Mesothelial cell of epicardium (in vitro differentiated cells): ENCODE measurements around the gene CDC42EP4. TPM values are rescaled to one million over a fixed set of nuclear protein-coding genes. Genes with fewer than 3 reads are reported as not detected.

ENCODE experiments used
- DNase-seq, 2 experiments: peaks; one replicate each; pipeline ENCODE4 v3.0.0; 2021; ENCODE audit warnings: low spot score in 2 of 2; ENCODE audit not compliant: unreplicated experiment in 2 of 2
- H3K27ac Mint-ChIP-seq: 2 replicates; pipeline ENCODE4 v1.8.0; 2021; ENCODE audit warnings: mixed read lengths
- H3K27me3 Mint-ChIP-seq: 2 replicates; pipeline ENCODE4 v1.8.0; 2021; ENCODE audit warnings: low read depth, mixed read lengths
- H3K36me3 Mint-ChIP-seq: 2 replicates; pipeline ENCODE4 v1.8.0; 2021; ENCODE audit warnings: mixed read lengths
- H3K4me1 Mint-ChIP-seq: 2 replicates; pipeline ENCODE4 v1.8.0; 2021; ENCODE audit warnings: mixed read lengths
- H3K4me3 Mint-ChIP-seq: 2 replicates; pipeline ENCODE4 v1.8.0; 2021; ENCODE audit warnings: mild to moderate bottlenecking, moderate library complexity, mixed read lengths
- H3K9me3 Mint-ChIP-seq: 2 replicates; pipeline ENCODE4 v1.8.0; 2021; ENCODE audit warnings: mixed read lengths
- total RNA-seq: library from RNA; stranded (reverse); gene quantifications from 3 replicates; pipeline ENCODE4 v1.2.1, GENCODE V29; 2021
- TF ChIP-seq, protein P1 (sequence below): fragments of 200-600 bp; sonication (generic); IDR thresholded peaks from one replicate; pipeline ENCODE4 v1.5.0; 2021; ENCODE audit warnings: antibody characterized with exemption; ENCODE audit not compliant: unreplicated experiment

The CDC42EP4 gene
- total RNA-seq, 1 donor from 2014 or later = 70.3 TPM

DNA sequence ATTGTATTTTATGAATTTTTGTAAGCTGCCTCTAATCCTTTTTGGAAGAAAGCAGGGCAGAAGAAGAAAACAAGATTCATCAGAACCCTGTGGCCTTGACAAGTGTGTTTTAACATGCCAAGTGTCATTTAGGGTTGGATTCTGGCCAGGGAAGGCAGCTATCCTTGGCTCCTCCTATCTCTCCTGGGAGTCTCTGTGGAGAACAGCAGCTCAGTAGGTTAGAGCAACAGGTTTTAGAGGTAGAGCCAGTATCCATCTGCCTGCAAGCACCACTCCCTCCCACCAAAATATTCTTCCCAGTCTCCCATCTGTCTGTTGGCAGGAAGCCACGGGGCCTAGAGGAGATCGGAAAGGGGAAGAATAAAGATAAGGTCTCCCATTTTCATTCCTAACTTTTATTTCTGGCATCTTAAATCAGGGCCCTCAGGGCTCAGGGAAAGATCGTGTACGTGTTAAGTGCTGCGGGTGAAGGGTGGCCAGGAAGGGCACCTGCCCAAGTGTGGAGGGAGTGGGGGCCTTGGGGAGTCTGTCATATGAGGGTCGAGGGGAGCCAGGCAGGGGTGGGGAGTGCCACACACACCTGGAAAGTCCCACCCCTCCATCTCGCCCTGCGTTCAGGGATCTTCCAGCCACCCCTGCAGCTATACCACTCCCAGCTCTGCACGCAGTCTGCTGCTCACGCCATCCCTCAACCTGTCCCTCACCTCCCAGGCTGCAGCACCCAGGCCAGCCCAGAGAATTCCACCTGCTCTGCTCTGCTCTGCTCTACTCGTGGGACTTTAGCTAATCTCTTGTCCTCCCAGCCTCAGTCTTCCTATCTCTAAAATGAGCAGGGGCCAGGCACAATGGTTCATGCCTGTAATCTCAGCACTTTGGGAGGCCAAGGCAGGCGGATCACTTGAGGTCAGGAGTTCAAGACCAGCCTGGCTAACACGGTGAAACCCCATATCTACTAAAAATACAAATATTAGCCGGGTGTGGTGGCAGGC lies 33.0 kb downstream of the CDC42EP4 start:
- H3K36me3 Mint-ChIP-seq = peaks cover 5% of the 10 kb centered on the region
- no peaks in the 10 kb centered on the region for H3K27me3 Mint-ChIP-seq
- H3K4me3 Mint-ChIP-seq = peak overlapping the region; percentile 5
- H3K4me1 Mint-ChIP-seq = peaks cover 44% of the 10 kb centered on the region
- TF ChIP-seq, protein P1, sequence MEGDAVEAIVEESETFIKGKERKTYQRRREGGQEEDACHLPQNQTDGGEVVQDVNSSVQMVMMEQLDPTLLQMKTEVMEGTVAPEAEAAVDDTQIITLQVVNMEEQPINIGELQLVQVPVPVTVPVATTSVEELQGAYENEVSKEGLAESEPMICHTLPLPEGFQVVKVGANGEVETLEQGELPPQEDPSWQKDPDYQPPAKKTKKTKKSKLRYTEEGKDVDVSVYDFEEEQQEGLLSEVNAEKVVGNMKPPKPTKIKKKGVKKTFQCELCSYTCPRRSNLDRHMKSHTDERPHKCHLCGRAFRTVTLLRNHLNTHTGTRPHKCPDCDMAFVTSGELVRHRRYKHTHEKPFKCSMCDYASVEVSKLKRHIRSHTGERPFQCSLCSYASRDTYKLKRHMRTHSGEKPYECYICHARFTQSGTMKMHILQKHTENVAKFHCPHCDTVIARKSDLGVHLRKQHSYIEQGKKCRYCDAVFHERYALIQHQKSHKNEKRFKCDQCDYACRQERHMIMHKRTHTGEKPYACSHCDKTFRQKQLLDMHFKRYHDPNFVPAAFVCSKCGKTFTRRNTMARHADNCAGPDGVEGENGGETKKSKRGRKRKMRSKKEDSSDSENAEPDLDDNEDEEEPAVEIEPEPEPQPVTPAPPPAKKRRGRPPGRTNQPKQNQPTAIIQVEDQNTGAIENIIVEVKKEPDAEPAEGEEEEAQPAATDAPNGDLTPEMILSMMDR = no peak
- no peaks in the 10 kb centered on the region for H3K9me3 Mint-ChIP-seq
- peak; percentile 57 to 80 for DNase-seq
- H3K27ac Mint-ChIP-seq = peak overlapping the region; percentile 92

DNA sequence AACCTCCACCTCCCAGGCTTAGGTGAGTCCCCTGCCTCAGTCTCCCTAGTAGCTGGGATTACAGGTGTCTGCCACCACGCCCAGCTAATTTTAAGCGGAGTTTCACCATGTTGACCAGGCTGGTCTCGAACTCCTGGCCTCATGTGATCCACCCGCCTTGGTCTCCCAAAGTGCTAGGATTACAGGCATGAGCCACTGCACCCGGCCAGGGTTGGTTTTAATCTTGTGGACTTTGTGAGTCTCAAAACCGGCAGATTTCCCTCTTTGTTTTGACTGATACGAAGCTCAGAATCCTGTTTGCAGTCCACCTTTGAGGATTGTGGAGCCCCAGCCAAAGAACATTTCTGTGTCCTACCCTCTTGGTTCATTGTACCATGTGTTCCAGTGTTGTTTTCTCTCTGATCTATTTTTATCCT lies 33.7 kb downstream of the CDC42EP4 start:
- no peaks in the 10 kb centered on the region for H3K9me3 Mint-ChIP-seq

DNA sequence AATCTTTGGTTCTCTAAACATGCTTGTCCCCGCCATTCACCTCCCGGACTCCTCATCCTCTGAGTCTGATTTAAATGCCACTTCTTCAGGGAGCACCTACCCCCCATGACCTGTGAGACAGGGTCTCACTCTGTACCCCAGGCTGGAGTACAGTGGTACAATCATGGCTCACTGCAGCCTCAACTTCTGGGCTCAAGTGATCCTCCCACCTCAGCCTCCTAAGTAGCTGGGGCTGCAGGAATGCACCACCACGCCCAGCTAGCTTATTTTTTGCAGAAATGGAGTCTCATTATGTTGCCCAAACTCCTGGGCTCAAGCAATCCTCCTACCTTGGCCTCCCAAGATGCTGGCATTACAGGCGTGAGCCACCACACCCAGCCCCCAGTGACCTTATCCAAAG lies 37.3 kb downstream of the CDC42EP4 start:
- Mint-ChIP-seq H3K4me1 (peaks cover 23% of the 10 kb centered on the region), H3K27me3 (no peaks in the 10 kb centered on the region), H3K27ac (no peak overlapping the region), H3K9me3 (no peaks in the 10 kb centered on the region), H3K4me3 (no peak overlapping the region), H3K36me3 (no peaks in the 10 kb centered on the region)
- TF ChIP-seq, protein P1 = no peak
- no peak for DNase-seq

More for the DNA sequence above, 33.7 kb downstream of the CDC42EP4 start:
- no peak overlapping the region for H3K4me3 Mint-ChIP-seq
- TF ChIP-seq, protein P1 = no peak
- no peak for DNase-seq
- no peaks in the 10 kb centered on the region for H3K27me3 Mint-ChIP-seq
- H3K4me1 Mint-ChIP-seq = peaks cover 38% of the 10 kb centered on the region
- H3K27ac Mint-ChIP-seq = peak overlapping the region; percentile 92
- H3K36me3 Mint-ChIP-seq = peaks cover 5% of the 10 kb centered on the region

DNA sequence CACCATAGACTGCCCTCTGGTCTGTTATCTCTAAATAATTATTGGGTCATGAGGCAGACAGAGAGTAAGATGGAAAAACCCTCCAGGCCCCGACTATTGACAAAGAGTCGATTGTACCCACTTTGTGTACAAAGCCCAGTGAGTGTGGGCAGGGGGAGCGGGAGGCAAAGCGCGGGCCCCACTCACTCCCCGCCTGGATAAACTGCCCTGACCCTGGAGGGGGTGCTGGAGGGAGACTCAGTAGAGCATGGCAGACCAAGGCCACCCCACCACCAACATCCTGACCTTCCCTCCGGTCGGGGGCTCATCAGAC lies 38.9 kb downstream of the CDC42EP4 start:
- DNase-seq = no peak
- Mint-ChIP-seq H3K9me3 (no peaks in the 10 kb centered on the region), H3K4me1 (peaks cover 8% of the 10 kb centered on the region), H3K27me3 (no peaks in the 10 kb centered on the region), H3K36me3 (no peaks in the 10 kb centered on the region), H3K4me3 (no peak overlapping the region), H3K27ac (no peak overlapping the region)
- TF ChIP-seq, protein P1 = no peak

DNA sequence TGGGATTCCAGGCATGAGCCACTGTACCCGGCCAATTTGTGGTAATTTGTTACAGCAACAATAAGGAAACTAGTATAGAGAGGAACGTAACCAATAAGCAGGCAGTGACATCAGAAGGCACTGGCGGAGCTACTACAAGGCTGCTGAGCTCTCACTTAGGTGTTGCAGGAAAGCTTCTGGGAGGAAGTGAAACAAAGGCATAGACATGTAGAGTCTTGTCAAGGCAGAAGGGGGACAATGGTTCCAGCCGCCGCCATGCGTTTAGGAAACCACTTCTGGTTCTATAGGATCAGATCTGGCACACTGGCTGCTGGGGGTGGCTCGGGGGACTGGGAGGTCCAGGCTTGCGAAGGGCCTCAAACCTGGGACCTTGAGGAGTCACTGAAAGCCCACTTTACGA lies 40.7 kb downstream of the CDC42EP4 start:
- no peaks in the 10 kb centered on the region for H3K9me3 Mint-ChIP-seq
- H3K27me3 Mint-ChIP-seq = no peaks in the 10 kb centered on the region
- H3K4me1 Mint-ChIP-seq = peaks cover 3% of the 10 kb centered on the region
- TF ChIP-seq, protein P1 = no peak
- no peak for DNase-seq
- no peak overlapping the region for H3K4me3 Mint-ChIP-seq
- no peaks in the 10 kb centered on the region for H3K36me3 Mint-ChIP-seq
- H3K27ac Mint-ChIP-seq = no peak overlapping the region
